ENCODE measurements around the gene GNMT.
"Not testable (repeated sequence)": the region's sequence is repeated elsewhere in the genome, so short reads cannot be mapped to it uniquely, and the experiment has no call there.

Gene GNMT

GRCh38 chr6:42974919-42975505 lies 14.5 kb downstream of the GNMT start:
- DNase-seq: no peak

GRCh38 chr6:42978487-42978838 lies 17.9 kb downstream of the GNMT start:
- peak in 7 of 51 donors; percentile 12 to 60 (median 41) for DNase-seq

GRCh38 chr6:42978839-42979522 lies 18.4 kb downstream of the GNMT start, which contains the start of gene PEX6:
PEX6 (minus strand) TSS chr6:42979181; CDS start chr6:42979150, 31 bp downstream.
- peak; percentile 37 to 89 (median 77) for DNase-seq

- DNase-seq: peak in 3 of 51 donors; percentile 41 to 74 (median 64)
Observed at GRCh38 chr6:42979523-42980177, 19.1 kb downstream of the GNMT start.

- no peak for DNase-seq
Observed at GRCh38 chr6:42981836-42982235, 21.3 kb downstream of the GNMT start.

GRCh38 chr6:42984001-42984923 lies 23.7 kb downstream of the GNMT start, which contains the start of gene PPP2R5D:
PPP2R5D (plus strand) TSS chr6:42984570; CDS start chr6:42984678, 108 bp downstream.
- DNase-seq: peak; percentile 47 to 99 (median 95)

- DNase-seq: peak in 2 of 51 donors; percentile 26 to 38
Observed at GRCh38 chr6:42984924-42985475, 24.4 kb downstream of the GNMT start.

GRCh38 chr6:42987533-42988451 lies 27.2 kb downstream of the GNMT start:
- no peak for DNase-seq

- no peak for DNase-seq
Observed at GRCh38 chr6:42988486-42989020, 28.0 kb downstream of the GNMT start.

GRCh38 chr6:42989923-42990322 lies 29.4 kb downstream of the GNMT start:
- DNase-seq: no peak

GRCh38 chr6:42993445-42993844 lies 32.9 kb downstream of the GNMT start:
- DNase-seq: no peak

GRCh38 chr6:42996513-42996912 lies 36.0 kb downstream of the GNMT start:
- DNase-seq: no peak

- not testable (repeated sequence) for DNase-seq
Observed at GRCh38 chr6:42998205-42998604, 37.7 kb downstream of the GNMT start.

- DNase-seq: no peak
Observed at GRCh38 chr6:43001843-43002242, 41.3 kb downstream of the GNMT start.

GRCh38 chr6:43005844-43006243 lies 45.3 kb downstream of the GNMT start:
- DNase-seq: no peak

- DNase-seq: no peak
Observed at GRCh38 chr6:43006251-43006650, 45.7 kb downstream of the GNMT start.

- DNase-seq: no peak
Observed at GRCh38 chr6:43007126-43007525, 46.6 kb downstream of the GNMT start.

GRCh38 chr6:43009124-43009523 lies 48.6 kb downstream of the GNMT start:
- DNase-seq: peak in 10 of 51 donors; percentile 1 to 24 (median 16)

GRCh38 chr6:43011207-43011606 lies 50.7 kb downstream of the GNMT start:
- DNase-seq: no peak

GRCh38 chr6:43012364-43012763 lies 51.8 kb downstream of the GNMT start:
- no peak for DNase-seq
